GM12892 (cell line): ENCODE data around the gene ZBTB7C.

Experiments used
- DNase-seq: peaks from one replicate; pipeline ENCODE4 v3.0.0; 2011; ENCODE audit not compliant: insufficient read length
- FAIRE-seq: peaks from 2 replicates; lab custom pipeline; 2011; peaks lifted over from hg19 to GRCh38; lab: Jason Lieb, UNC
- POLR2A ChIP-seq: IDR thresholded peaks from 2 replicates; pipeline ENCODE4 v1.6.1; 2011; ENCODE audit warnings: low read depth, low read length, control low read depth
- POLR2AphosphoS5 ChIP-seq: IDR thresholded peaks from 2 replicates; pipeline ENCODE4 v1.6.1; 2011; ENCODE audit warnings: low read depth, low read length, control low read depth
- TAF1 ChIP-seq: IDR thresholded peaks from 2 replicates; pipeline ENCODE4 v1.6.1; 2011; ENCODE audit warnings: low read depth, mild to moderate bottlenecking, control low read depth, low read length, borderline replicate concordance

ZBTB7C gene

GRCh38 chr18:48219037-48219809 lies 190.0 kb downstream of the ZBTB7C start:
- no peak for DNase-seq
- FAIRE-seq: no peak
- TF ChIP-seq POLR2AphosphoS5: no peak

GRCh38 chr18:48218285-48219022 lies 190.7 kb downstream of the ZBTB7C start:
- DNase-seq (no peak), FAIRE-seq (no peak)
- TF ChIP-seq POLR2A: no peak
- no peak for TF ChIP-seq TAF1
- no peak for TF ChIP-seq POLR2AphosphoS5

- DNase-seq (no peak), FAIRE-seq (no peak)
- TF ChIP-seq TAF1 (no peak), POLR2AphosphoS5 (no peak), POLR2A (no peak)
These were observed 191.6 kb downstream of the ZBTB7C start for GRCh38 chr18:48217258-48218250.

GRCh38 chr18:48216639-48217257 lies 192.4 kb downstream of the ZBTB7C start:
- TF ChIP-seq TAF1 (no peak), POLR2AphosphoS5 (no peak), POLR2A (no peak)
- DNase-seq (no peak), FAIRE-seq (no peak)

GRCh38 chr18:48215876-48216638 lies 193.1 kb downstream of the ZBTB7C start:
- FAIRE-seq: no peak

GRCh38 chr18:48213791-48214190 lies 195.4 kb downstream of the ZBTB7C start:
- FAIRE-seq (no peak), DNase-seq (no peak)
- TF ChIP-seq POLR2AphosphoS5 (no peak), TAF1 (no peak), POLR2A (no peak)

More at GRCh38 chr18:48215876-48216638, 193.1 kb downstream of the ZBTB7C start:
- TF ChIP-seq TAF1 (no peak), POLR2A (no peak), POLR2AphosphoS5 (no peak)
- no peak for DNase-seq

- TF ChIP-seq POLR2A (no peak), TAF1 (no peak), POLR2AphosphoS5 (no peak)
- DNase-seq (no peak), FAIRE-seq (no peak)
These were observed 200.6 kb downstream of the ZBTB7C start for GRCh38 chr18:48208432-48209140.

GRCh38 chr18:48207733-48208132 lies 201.4 kb downstream of the ZBTB7C start:
- FAIRE-seq (no peak), DNase-seq (no peak)
- TF ChIP-seq POLR2A: no peak
- TF ChIP-seq POLR2AphosphoS5: no peak
- TF ChIP-seq TAF1: no peak

- no peak for DNase-seq
- TF ChIP-seq POLR2A: no peak
- FAIRE-seq: no peak
These were observed 202.3 kb downstream of the ZBTB7C start for GRCh38 chr18:48206887-48207286.
